GM19099 (cell line): ENCODE results near the gene ZNF385A.

ENCODE experiments used
- POLR2A ChIP-seq: IDR thresholded peaks from 3 replicates; pipeline ENCODE4 v1.6.1; 2011; ENCODE audit warnings: low read depth; ENCODE audit not compliant: insufficient read length; ENCODE audit errors: extremely low read depth

ZNF385A gene, protein sequence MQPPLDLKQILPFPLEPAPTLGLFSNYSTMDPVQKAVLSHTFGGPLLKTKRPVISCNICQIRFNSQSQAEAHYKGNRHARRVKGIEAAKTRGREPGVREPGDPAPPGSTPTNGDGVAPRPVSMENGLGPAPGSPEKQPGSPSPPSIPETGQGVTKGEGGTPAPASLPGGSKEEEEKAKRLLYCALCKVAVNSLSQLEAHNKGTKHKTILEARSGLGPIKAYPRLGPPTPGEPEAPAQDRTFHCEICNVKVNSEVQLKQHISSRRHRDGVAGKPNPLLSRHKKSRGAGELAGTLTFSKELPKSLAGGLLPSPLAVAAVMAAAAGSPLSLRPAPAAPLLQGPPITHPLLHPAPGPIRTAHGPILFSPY

DNA sequence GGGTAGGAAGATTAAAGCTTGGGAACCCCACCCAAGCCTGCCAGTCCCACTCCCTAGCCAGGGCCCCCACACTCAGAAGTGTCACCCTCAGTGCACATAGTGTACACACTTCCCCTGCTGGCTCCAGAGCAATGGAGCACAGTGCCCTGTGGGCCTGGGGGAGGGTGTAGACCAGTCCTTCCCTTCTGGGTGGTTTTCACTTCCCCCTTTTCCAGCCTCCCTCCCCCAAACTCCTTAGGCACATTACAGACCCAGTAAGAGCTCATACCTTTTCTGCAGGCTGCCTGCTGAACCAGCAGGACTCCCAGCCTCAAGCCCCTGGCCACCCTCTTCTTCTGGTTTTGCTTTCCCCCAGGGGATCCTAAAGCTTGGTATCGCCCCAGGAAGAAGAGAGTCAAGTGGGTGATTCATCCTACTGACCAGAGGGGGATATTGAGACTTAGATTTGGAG, at the start of gene ZNF385A:
Gene ZNF385A, minus strand, starts transcription at position 143 of the 451 bp plus-strand sequence. CDS start 219 bp downstream, outside the sequence.
- TF ChIP-seq POLR2A = no peak

DNA sequence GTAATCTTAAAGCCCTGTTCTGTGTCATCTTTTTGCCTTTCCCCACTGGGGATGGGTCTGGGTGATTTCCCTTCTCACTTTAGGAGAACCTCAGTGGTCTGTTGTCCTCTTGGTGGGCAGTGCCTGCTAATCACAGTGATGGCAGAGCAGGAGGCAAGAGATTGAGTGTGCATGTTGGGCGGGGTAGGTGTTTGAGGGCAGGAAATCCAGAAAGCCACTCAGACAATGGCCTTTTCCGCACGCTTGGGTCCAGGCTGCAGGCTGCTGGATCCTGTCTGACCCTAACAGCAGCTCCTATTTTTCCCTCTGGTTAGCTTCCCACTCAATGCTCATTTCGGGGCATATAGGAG, 48.3 kb upstream of the ZNF385A start:
- no peak for TF ChIP-seq POLR2A

DNA sequence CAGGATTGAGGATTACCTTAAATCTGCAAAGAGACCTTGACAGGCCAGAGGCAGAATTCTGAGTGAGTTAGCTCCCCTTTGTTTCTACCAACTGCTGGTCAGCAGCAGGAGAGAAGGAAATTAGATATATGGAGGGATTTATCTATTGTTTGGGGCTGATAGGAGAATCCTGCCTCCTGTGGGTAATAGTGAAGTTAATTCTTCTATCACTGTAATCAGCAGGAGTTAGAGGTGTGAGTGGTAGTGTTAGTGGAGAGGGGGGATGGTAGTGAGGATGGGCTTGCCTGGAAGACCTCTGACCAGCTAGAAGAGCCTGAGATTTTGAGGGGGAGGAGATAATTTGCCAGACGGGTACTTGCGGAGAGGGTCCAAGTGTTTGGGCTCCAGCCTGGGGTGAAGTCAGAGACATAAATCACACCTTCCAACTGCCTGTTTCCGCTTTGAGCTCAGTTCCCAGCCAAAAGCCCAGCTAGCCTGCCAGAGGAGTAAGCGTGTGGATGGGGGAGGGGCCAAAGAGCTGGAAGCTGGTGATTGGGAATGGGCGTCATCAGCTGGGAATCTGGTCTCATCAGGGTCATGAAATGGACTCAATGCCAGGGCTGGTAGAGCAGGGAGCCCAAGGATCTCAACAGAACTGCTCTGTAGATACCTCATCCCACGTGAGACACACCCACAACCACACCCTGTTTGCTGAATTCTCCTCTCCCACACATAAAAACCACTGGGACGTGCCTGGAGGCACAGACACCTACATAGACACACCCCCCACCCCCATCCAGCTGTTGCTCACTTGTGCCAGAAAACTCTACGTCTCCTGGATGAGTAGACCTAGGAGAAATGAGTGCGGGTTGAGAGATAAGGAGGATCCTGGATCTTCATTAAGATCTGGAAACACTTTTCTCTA, 47.6 kb upstream of the ZNF385A start:
- TF ChIP-seq POLR2A = no peak

DNA sequence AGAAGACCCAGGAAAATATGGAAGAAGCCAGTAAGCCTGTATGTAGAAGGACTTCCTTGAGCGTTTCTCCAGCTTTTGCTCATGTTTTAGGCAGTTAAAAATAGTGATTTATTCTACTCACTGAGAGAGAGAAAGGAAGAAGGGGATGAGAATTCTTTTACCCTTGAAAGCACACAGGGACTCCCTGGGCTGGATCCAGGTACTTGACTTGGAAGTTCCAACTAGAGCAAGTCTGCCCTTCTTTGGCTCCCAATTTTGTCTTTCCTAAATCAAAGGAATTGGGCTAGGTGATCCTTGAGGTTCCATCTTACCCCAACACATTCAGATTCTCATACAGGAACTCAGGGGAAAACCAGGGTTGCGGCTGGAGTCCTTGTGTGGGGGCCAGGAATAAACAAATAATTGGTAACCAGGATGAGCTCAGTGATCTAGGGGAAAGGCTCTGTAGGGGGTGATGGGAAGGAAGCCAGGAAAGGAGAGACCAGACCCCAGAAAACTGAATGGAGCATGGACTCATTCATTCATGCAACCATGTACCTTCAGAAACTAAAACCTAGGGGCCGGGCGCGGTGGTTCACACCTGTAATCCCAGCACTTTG, 46.0 kb upstream of the ZNF385A start:
- no peak for TF ChIP-seq POLR2A

DNA sequence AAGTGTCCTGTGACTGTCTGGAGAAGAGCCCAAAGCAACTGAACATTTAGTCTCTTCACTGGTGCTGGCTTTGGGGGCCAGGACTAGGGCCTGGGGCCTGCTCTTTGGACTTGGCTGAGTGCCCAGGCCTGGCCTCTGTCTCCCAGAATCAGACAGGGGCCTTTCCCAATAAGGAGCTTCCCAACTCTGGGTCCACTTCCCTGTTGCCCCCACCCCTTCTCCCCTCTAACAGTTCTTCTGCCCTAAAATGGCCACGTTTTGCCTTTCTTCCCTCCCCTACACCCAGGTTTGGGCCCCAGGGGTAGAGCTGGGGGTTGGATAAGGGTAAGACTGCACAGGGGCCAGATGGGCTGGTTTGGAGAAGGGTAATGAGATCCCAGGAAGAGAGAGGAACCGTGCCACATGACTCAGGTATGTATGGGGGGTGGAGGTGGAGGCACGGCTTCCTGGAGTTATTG, 44.5 kb upstream of the ZNF385A start:
- no peak for TF ChIP-seq POLR2A

DNA sequence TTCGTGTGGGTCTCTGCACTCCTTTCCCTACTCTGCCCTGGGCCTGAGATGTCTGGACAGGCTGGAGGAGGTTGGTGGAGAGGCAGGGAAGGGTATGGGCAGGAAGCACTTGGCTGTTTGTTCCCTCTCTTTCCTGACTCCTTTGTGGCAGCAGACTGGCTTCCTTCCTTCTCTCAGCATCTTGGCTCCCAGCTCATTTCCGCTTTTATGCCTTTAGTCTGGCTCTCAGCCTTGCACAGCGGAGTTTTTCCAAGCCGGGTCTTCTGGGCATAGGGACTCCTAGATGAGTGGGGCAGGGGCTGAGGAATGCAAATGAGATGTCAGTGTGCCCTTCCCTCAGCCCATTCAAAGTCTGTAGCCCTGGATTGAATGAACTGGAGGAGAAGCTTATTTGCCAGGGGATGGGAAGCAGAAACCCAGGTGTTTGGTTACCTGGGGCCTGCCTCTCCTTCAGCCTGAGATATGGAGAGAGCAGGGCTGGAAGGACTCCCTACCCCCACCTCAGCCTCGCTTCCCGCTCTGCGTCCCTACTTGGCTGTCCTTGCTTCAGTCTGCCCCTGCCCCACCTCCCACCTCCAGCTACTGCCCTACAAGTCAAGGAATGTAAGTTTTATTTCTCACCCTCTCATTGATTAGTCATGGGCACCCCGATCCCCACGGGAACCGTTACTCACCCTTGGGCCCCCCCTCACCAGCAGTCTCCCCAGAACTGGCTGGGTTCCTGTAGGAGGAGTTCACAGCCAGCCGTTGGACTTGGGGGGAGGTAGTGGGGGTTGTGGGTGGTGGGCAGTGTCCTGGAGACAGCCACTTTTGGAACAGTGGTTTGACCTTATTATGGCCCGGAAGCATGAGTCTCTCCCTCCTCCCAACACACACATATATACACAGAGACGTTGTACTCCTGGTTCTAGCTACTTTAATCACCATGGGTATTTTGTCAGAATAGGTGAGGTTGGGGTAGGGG, 43.8 kb upstream of the ZNF385A start:
- no peak for TF ChIP-seq POLR2A

DNA sequence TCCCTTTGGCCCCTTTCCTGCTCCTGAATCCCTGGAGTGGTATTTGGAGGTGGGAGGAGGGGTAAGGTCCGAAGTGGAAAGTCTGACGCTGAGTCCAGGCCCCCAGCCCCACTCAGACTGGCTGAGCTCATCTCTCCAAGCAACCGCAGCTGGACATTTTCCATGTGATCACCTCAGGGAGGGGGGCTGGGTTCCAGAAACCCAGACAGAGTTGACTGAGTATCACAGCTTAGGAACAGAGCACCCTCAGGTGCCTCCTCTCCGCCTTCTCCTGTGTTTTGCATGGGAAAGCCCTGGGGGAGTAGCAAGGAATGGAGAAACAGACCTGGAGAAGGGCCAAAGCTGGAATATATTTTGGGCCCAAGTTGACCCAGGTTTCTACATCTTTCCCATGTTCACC, 42.6 kb upstream of the ZNF385A start:
- no peak for TF ChIP-seq POLR2A

DNA sequence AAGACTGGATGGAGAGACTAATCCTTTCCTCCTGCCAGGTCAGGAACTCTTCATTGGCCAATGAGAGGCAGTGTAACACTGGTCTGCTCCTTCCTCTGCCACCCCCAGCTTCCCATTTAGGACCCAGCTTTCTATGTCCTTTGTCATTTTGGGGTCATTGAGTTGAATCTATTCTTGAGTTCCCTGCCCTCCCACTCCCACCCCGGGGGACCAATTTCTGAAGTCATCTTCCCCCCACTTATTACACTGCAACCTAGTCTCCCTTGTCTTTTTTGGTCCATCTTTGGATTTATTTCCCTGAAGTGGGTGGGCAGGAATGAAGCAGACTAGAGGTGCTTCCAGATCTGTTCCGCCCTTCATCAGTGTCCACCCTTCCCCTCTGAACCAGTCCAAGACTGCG, 42.2 kb upstream of the ZNF385A start:
- TF ChIP-seq POLR2A = no peak

DNA sequence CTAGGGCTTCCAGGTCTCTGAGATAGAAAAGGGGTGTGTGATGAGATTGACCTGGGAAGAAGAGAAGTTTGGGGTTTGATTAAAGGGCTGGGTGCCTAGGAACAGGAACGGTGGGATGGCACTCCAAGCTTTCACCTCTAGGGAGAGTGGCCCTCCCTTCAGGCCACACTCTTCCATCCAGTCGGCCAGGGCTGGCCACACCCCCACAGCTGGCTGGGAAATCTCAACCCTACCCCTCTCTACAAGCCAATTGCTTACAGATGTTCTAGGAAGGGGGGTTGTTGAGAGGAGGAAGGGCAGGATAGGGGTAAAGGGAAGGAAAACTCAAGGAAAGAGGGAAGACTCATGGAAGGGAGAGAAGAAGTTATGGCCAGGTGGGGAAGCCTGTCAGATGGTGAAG, 41.2 kb upstream of the ZNF385A start:
- no peak for TF ChIP-seq POLR2A

DNA sequence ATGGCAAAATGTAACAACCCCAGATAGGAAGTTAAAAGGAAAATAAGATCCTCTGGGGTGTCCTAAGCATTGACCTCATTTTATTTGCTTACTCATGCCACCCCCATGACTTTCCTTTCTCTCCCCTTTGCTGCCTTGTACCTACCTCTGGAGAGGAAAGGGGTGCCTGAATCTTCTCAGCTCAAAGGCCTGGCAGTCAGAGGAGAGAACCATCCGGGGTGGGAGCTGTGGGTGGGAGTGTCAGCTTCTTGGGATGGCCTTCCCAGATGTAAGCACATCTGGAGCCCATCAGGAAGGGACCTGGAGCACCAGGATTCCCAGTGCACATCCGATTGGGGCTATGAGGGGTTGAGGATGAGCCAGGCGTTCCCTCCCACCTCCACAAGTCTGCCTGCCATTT, 39.7 kb upstream of the ZNF385A start:
- no peak for TF ChIP-seq POLR2A

DNA sequence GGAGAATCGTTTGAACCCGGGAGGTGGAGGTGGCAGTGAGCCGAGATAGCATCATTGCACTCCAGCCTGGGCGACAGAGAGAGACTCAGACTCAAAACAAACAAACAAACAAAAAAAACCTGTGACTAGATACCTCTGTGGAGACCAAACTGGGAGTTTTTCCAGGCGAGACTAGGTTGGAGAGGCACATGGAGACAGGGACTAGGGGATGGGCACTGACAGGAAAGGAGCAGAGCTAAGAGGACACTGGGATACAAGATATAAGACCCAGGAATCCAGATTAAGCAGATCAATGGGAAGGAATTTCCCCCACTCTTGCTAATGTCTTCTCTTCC, 39.2 kb upstream of the ZNF385A start:
- TF ChIP-seq POLR2A = no peak

DNA sequence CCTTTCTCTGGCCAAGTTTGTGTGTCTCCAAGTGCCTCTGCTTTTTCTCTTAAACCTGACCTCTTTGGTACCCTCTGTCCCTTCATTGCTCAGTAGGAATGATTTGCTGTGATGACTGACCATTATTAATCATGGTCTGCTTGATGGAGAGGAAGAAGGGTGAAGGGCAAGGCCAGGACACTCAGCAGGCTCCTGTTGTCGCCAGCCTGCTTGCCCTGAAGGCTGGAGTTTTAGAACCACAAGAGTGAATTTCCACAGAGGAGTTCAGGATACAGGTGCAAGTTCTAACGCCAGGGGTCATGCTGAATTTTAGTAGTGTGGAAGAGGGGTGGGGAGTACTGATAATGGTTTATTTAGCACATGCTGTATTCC, 37.3 kb upstream of the ZNF385A start:
- TF ChIP-seq POLR2A = no peak

DNA sequence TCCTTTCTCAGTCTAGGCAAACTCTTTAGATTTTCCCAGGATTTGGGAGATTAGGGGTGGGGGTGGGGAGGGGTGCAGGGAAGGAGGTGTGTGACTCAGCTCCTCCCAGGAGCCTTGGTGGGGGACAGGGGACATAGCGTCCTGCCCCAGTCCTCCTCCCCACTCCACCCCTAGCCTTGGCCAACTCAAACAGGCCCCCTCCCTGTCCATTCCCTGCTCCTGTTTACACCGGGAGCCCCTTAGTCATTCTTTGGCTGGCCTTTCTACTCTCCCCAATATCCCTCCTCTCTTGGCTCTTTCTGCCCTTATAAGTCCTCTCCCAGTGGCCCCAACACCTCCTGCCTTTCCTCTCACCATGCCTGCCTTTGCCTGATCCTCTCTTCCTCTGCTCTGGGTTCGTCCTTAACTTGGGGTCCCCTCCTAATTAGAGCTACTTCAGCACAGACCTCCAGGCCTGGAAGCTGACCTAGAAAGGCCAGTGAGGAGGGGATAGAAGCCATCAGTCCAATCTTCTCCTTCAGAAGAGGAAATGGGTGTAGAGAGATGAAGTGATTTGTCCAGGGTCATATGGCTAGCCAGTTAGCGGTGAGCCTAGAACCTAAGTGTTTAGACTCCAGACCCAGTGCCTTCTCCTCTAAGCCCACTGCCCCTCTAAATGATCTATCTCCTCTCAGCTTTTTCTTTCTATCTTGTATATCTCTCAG, 36.8 kb upstream of the ZNF385A start:
- no peak for TF ChIP-seq POLR2A

DNA sequence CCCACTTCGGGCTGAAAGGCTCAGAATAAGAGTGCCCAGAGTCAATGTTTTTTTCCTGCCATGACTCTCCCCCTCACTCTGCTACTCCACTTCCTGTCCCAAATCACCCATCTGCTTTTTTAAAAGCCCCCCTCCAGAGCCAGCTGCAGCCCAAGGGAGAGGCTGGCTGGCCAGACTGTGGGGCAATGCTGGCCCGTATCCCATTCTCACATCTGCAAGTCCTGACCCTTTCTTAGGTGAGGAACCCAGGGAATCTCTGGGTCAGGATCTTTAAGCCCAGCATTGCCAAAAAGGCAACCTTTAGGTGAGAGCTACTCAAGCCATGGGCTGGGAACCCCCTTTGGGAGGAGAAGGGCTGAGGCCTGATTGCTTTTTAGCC, 36.2 kb upstream of the ZNF385A start:
- TF ChIP-seq POLR2A = no peak
